OCI-LY7 (cell line): ENCODE measurements around the gene PRPSAP2.

ENCODE experiments used
- EZH2phosphoT487 ChIP-seq: fragments of 200-600 bp; sonication (generic); IDR thresholded peaks from 2 replicates; pipeline ENCODE4 v1.6.1; 2018; ENCODE audit warnings: low read depth, borderline replicate concordance, mild to moderate bottlenecking, mixed run types, antibody characterized with exemption, low read length, moderate library complexity, mixed read lengths
- TF ChIP-seq, protein P1 (sequence below): fragments of 200-600 bp; sonication (generic); conservative IDR thresholded peaks from 2 replicates; pipeline ENCODE4 v1.5.1; 2014; ENCODE audit warnings: mild to moderate bottlenecking, antibody characterized with exemption, low read length, moderate library complexity, mixed read lengths

DNA sequence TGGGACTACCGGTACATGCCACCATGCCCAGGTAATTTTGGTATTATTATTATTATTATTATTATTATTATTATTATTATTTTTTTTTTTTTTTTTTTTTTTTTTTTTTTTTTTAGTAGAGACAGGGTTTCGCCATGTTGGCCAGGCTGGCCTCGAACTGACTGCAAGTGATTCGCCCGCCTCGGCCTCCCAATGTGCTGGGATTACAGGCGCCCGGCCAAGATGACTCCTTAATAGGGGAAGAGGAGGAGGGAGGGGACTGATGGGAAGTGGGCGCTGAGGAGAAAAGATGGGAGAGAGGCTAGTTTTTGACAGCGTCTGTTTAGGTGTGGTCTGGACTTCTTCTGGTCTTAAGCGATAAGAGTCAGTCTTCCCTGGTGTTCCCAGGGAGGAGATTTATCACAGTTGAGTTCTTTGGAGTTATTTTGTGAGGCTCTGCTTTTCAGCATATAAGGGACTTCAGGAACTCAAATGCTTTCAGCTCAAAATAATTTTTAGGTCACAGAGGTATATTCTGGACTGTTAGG lies 59.6 kb downstream of the PRPSAP2 start:
- TF ChIP-seq, protein P1, sequence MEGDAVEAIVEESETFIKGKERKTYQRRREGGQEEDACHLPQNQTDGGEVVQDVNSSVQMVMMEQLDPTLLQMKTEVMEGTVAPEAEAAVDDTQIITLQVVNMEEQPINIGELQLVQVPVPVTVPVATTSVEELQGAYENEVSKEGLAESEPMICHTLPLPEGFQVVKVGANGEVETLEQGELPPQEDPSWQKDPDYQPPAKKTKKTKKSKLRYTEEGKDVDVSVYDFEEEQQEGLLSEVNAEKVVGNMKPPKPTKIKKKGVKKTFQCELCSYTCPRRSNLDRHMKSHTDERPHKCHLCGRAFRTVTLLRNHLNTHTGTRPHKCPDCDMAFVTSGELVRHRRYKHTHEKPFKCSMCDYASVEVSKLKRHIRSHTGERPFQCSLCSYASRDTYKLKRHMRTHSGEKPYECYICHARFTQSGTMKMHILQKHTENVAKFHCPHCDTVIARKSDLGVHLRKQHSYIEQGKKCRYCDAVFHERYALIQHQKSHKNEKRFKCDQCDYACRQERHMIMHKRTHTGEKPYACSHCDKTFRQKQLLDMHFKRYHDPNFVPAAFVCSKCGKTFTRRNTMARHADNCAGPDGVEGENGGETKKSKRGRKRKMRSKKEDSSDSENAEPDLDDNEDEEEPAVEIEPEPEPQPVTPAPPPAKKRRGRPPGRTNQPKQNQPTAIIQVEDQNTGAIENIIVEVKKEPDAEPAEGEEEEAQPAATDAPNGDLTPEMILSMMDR, result no peak
- no peak for TF ChIP-seq EZH2phosphoT487
